SK-N-SH (cell line): ENCODE measurements around the gene JPH3.

Experiments
- EP300 ChIP-seq, 2 experiments: IDR thresholded peaks; 2 replicates each; pipeline versions ENCODE4 v1.4.0 to v1.6.1; 2012; ENCODE audit warnings: borderline replicate concordance in 1 of 2, low read depth in 1 of 2, low read length in 1 of 2
- POLR2AphosphoS5 ChIP-seq: IDR thresholded peaks from 2 replicates; pipeline ENCODE4 v1.6.1; 2012; ENCODE audit warnings: low read depth, low read length
- RAD21 ChIP-seq: IDR thresholded peaks from 2 replicates; pipeline ENCODE4 v1.6.1; 2012; ENCODE audit warnings: mild to moderate bottlenecking, low read length
- RCOR1 ChIP-seq: fragments of 150-350 bp; IDR thresholded peaks from 2 replicates; pipeline ENCODE4 v1.6.1; 2017; ENCODE audit warnings: antibody characterized with exemption, low read length
- RXRA ChIP-seq: IDR thresholded peaks from 2 replicates; pipeline ENCODE4 v1.4.0; 2012; ENCODE audit warnings: low read depth, mild to moderate bottlenecking, borderline replicate concordance
- YY1 ChIP-seq: IDR thresholded peaks from 2 replicates; pipeline ENCODE4 v1.4.0; 2012; ENCODE audit warnings: low read depth, mild to moderate bottlenecking
- TF ChIP-seq, protein P1 (sequence below): fragments of 200-600 bp; sonication (generic); IDR thresholded peaks from 2 replicates; pipeline ENCODE4 v1.6.1; 2017; ENCODE audit warnings: antibody characterized with exemption, mild to moderate bottlenecking, moderate library complexity

GRCh38 chr16:87601401-87601981 is 817 bp upstream of the JPH3 start:
- TF ChIP-seq, protein P1, sequence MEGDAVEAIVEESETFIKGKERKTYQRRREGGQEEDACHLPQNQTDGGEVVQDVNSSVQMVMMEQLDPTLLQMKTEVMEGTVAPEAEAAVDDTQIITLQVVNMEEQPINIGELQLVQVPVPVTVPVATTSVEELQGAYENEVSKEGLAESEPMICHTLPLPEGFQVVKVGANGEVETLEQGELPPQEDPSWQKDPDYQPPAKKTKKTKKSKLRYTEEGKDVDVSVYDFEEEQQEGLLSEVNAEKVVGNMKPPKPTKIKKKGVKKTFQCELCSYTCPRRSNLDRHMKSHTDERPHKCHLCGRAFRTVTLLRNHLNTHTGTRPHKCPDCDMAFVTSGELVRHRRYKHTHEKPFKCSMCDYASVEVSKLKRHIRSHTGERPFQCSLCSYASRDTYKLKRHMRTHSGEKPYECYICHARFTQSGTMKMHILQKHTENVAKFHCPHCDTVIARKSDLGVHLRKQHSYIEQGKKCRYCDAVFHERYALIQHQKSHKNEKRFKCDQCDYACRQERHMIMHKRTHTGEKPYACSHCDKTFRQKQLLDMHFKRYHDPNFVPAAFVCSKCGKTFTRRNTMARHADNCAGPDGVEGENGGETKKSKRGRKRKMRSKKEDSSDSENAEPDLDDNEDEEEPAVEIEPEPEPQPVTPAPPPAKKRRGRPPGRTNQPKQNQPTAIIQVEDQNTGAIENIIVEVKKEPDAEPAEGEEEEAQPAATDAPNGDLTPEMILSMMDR: no peak
- TF ChIP-seq RCOR1 (no peak), YY1 (no peak), POLR2AphosphoS5 (no peak), RAD21 (no peak), EP300 (IDR thresholded peaks at IDR 0.05; ENCODE audit: borderline replicate concordance in 1 of 2, low read depth in 1 of 2, low read length in 1 of 2) (no peak), RXRA (no peak)
